Activated B cell treated with CpG ODN at 0.5 μM for 24 hours (primary cell): ENCODE results near the gene SPRN. TPM values are rescaled to one million over a fixed set of nuclear protein-coding genes. Genes with fewer than 3 reads are reported as not detected.

ENCODE experiments used
- ATAC-seq: fragments of 200-7000 bp; cut with Tn5 transposase; one replicate; pipeline ENCODE4 v1.10.0; 2021; ENCODE audit warnings: low read depth, mild to moderate bottlenecking, moderate library complexity
- CTCF ChIA-PET: fragments of 350-600 bp; sonication (Branson Sonifier 250); formaldehyde crosslinking; loops from one replicate; lab custom pipeline; 2021; ENCODE audit warnings: antibody characterized with exemption; lab: Charles Lee
- POLR2A ChIA-PET: fragments of 350-600 bp; sonication (Branson Sonifier 250); formaldehyde crosslinking; loops from one replicate; lab custom pipeline; 2021; ENCODE audit warnings: antibody characterized with exemption; lab: Charles Lee
- DNase-seq: peaks from one replicate; pipeline ENCODE4 v3.0.0; 2022
- H3K27ac Mint-ChIP-seq: one replicate; pipeline ENCODE4 v1.8.0; 2020; ENCODE audit warnings: mixed read lengths
- H3K27me3 Mint-ChIP-seq: one replicate; pipeline ENCODE4 v1.8.0; 2021; ENCODE audit warnings: mixed read lengths
- H3K36me3 Mint-ChIP-seq: one replicate; pipeline ENCODE4 v1.8.0; 2021; ENCODE audit warnings: low read depth, mixed read lengths
- H3K4me1 Mint-ChIP-seq: one replicate; pipeline ENCODE4 v1.8.0; 2021; ENCODE audit warnings: mixed read lengths
- H3K4me3 Mint-ChIP-seq: one replicate; pipeline ENCODE4 v1.8.0; 2020; ENCODE audit warnings: mild to moderate bottlenecking, mixed read lengths
- H3K9me3 Mint-ChIP-seq: one replicate; pipeline ENCODE4 v1.8.0; 2020; ENCODE audit warnings: mixed read lengths
- CTCF ChIP-seq: fragments of 200-600 bp; IDR thresholded peaks from one replicate; pipeline ENCODE4 v1.8.0; 2022; ENCODE audit warnings: antibody characterized with exemption, mild to moderate bottlenecking
- intact Hi-C: fragments of 100-400 bp; cut with micrococcal nuclease; formaldehyde crosslinking; loops from one replicate; pipeline ENCODE4 v1.15.1; 2024
- total RNA-seq: library from RNA; stranded (reverse); gene quantifications from 2 replicates; pipeline ENCODE4 v1.2.3, GENCODE V29; 2022

The SPRN gene
- total RNA-seq, 1 donor from 2014 or later, result not detected

- H3K4me1 Mint-ChIP-seq, result no peaks in the 10 kb centered on the region
- ChIA-PET CTCF (no interaction called here), POLR2A (no interaction called here)
- DNase-seq, result no peak
- no peak for TF ChIP-seq CTCF
- H3K4me3 Mint-ChIP-seq, result no peak overlapping the region
- H3K9me3 Mint-ChIP-seq, result peaks cover 4% of the 10 kb centered on the region
- peaks cover 12% of the 10 kb centered on the region for H3K36me3 Mint-ChIP-seq
- H3K27me3 Mint-ChIP-seq, result no peaks in the 10 kb centered on the region
- ATAC-seq, result no peak
- no peak overlapping the region for H3K27ac Mint-ChIP-seq
- intact Hi-C loops, result no loop called here
These were observed 42.4 kb upstream of the SPRN start for GRCh38 chr10:133466683-133467275.

DNA sequence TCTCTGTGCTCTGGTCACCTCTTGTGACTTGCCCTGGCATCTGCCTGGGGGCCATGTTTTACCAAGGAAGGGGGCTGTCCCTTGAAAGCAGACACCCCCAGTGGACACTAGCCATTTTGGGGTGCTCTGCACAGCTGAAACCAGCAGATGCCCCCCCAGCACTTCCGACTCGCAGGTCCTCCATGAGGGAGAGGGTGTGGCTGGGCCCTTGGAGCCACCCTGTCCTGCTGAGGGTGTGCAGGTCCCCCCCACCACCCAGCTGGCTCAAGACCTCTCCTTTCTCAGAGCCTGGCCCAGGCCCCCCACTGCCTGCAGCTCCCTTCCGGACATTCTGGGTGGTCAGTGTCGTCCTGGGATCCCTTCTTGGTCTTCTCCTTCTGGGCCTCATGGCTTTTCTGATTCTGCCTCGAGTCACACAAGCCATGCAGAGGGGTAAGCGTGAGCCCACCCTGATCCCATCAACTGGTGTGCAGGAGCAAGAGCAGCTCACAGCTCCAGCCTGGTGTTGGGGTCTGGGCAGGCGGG, 41.6 kb upstream of the SPRN start:
- ATAC-seq, result no peak
- no peaks in the 10 kb centered on the region for H3K27me3 Mint-ChIP-seq
- TF ChIP-seq CTCF, result no peak
- no peak overlapping the region for H3K4me3 Mint-ChIP-seq
- POLR2A ChIA-PET, result no interaction called here
- H3K4me1 Mint-ChIP-seq, result no peaks in the 10 kb centered on the region
- CTCF ChIA-PET, result no interaction called here
- peaks cover 12% of the 10 kb centered on the region for H3K36me3 Mint-ChIP-seq
- peaks cover 4% of the 10 kb centered on the region for H3K9me3 Mint-ChIP-seq
- no peak overlapping the region for H3K27ac Mint-ChIP-seq
- intact Hi-C loops, result no loop called here
- no peak for DNase-seq

- ATAC-seq (no peak), DNase-seq (no peak)
- Mint-ChIP-seq H3K36me3 (peaks cover 12% of the 10 kb centered on the region), H3K27me3 (no peaks in the 10 kb centered on the region), H3K4me1 (no peaks in the 10 kb centered on the region), H3K9me3 (peaks cover 4% of the 10 kb centered on the region), H3K4me3 (no peak overlapping the region), H3K27ac (no peak overlapping the region)
- TF ChIP-seq CTCF, result no peak
- intact Hi-C loops, result no loop called here
- POLR2A ChIA-PET, result no interaction called here
- CTCF ChIA-PET, result no interaction called here
These were observed 40.9 kb upstream of the SPRN start for GRCh38 chr10:133465191-133465949.

- Mint-ChIP-seq H3K4me1 (no peaks in the 10 kb centered on the region), H3K9me3 (peaks cover 4% of the 10 kb centered on the region), H3K36me3 (peaks cover 12% of the 10 kb centered on the region), H3K4me3 (no peak overlapping the region), H3K27me3 (no peaks in the 10 kb centered on the region), H3K27ac (no peak overlapping the region)
- no peak for DNase-seq
- ChIA-PET POLR2A (no interaction called here), CTCF (no interaction called here)
- no peak for TF ChIP-seq CTCF
- intact Hi-C loops, result no loop called here
- ATAC-seq, result no peak
These were observed 40.2 kb upstream of the SPRN start for GRCh38 chr10:133464582-133465031.

GRCh38 chr10:133462512-133463305, 38.3 kb upstream of the SPRN start:
- Mint-ChIP-seq H3K9me3 (no peaks in the 10 kb centered on the region), H3K36me3 (peaks cover 2% of the 10 kb centered on the region), H3K4me1 (no peaks in the 10 kb centered on the region), H3K27ac (no peak overlapping the region), H3K27me3 (no peaks in the 10 kb centered on the region), H3K4me3 (no peak overlapping the region)
- DNase-seq (no peak), ATAC-seq (no peak)
- intact Hi-C loops, result no loop called here
- ChIA-PET POLR2A (no interaction called here), CTCF (no interaction called here)
- TF ChIP-seq CTCF, result no peak
